Measurements from ENCODE around the gene GRK6. TPM values are rescaled to one million over a fixed set of nuclear protein-coding genes. Genes with fewer than 3 reads are reported as not detected.
A peak's percentile ranks its signal among the peaks of the same experiment; 100 is the strongest.

GRK6 gene
- total and polyA plus RNA-seq, 9 of the 15 experiments (the other 6 are each of a cell fraction or from before 2014, with no cell fraction given), result 0.63 to 122 (median 44.5) TPM

- no peak; the same call in 1 of the 2 replicates for TF ChIP-seq ATF1 (CRISPR knock-in tag; IDR thresholded peaks at IDR 0.05)
- peak; percentile 72 for TF ChIP-seq ATF1 (tag; IDR thresholded peaks at IDR 0.05)
- 0 out of 2 replicates have a peak, but pooled peaks have one; percentile 47 for TF ChIP-seq MTA3 (IDR thresholded peaks at IDR 0.05; ENCODE audit: borderline replicate concordance)
- no peak for TF ChIP-seq CLOCK (CRISPR knock-in tag; IDR thresholded peaks at IDR 0.05; ENCODE audit: borderline replicate concordance)
- TF ChIP-seq ZHX1 (conservative IDR thresholded peaks at IDR 0.05; ENCODE audit: low read length), result no peak
- no peak for TF ChIP-seq HMGXB4 (CRISPR knock-in tag; IDR thresholded peaks at IDR 0.05)
- peak; percentile 79 for TF ChIP-seq CTBP1 (IDR thresholded peaks at IDR 0.05; ENCODE audit: borderline replicate concordance)
- no peak for TF ChIP-seq ZNF644 (tag; IDR thresholded peaks at IDR 0.05; ENCODE audit: low read depth)
- TF ChIP-seq NR2C2 (CRISPR knock-in tag; IDR thresholded peaks at IDR 0.05), result no peak
- peak; percentile 70 for TF ChIP-seq NR2C2 (tag; IDR thresholded peaks at IDR 0.05)
- TF ChIP-seq TAF1 (IDR thresholded peaks at IDR 0.05; ENCODE audit: control insufficient read depth, extremely low read depth, insufficient read depth, low read length, severe bottlenecking), result peak; percentile 53
- peak; percentile 68 for TF ChIP-seq U2AF1 (optimal IDR thresholded peaks at IDR 0.05; ENCODE audit: low read depth, low read length)
- no peak for TF ChIP-seq ZFP1 (CRISPR knock-in tag; IDR thresholded peaks at IDR 0.05)
- peak; percentile 3; the same call in 1 of the 2 replicates for TF ChIP-seq KLF1 (tag; IDR thresholded peaks at IDR 0.05)
- no peak for TF ChIP-seq BRD9 (IDR thresholded peaks at IDR 0.05; ENCODE audit: low read depth, partially characterized antibody)
- TF ChIP-seq SIN3A (IDR thresholded peaks at IDR 0.05; ENCODE audit: borderline replicate concordance in 2 of 2, control insufficient read depth in 1 of 2, low read depth in 2 of 2, low read length in 2 of 2), result peak; percentile 84 to 87; a peak in 3 of 4 replicates
- no peak for TF ChIP-seq MCM7 (IDR thresholded peaks at IDR 0.05)
Observed at GRCh38 chr5:177403792-177404640, 22.5 kb upstream of the GRK6 start (continued).

Data from K562 (cell line).